GM23338 (cell line): ENCODE measurements around the gene YBX1.
"Not testable (repeated sequence)": the region's sequence is repeated elsewhere in the genome, so short reads cannot be mapped to it uniquely, and the experiment has no call there.

Experiments
- CREB1 ChIP-seq: fragments of 250-450 bp; sonication (Bioruptor Pico); IDR thresholded peaks from 2 replicates; pipeline ENCODE4 v1.5.0; 2020; ENCODE audit warnings: low read depth, mild to moderate bottlenecking, moderate library complexity
- CTCF ChIP-seq, 2 experiments: fragments of 200-600 bp in 1 of 2; sonication (generic) in 1 of 2; conservative IDR thresholded peaks; 2 replicates each; pipeline versions ENCODE4 v1.5.1 to v1.6.1; 2016 to 2017; ENCODE audit warnings: antibody characterized with exemption in 2 of 2, low read depth in 2 of 2, mild to moderate bottlenecking in 2 of 2, moderate library complexity in 1 of 2
- ETS1 ChIP-seq: IDR thresholded peaks from 2 replicates; pipeline ENCODE4 v1.6.1; 2016; ENCODE audit warnings: antibody characterized with exemption
- EZH2 ChIP-seq: fragments of 200-600 bp; sonication (generic); IDR thresholded peaks from one replicate; pipeline ENCODE4 v1.8.0; 2017; ENCODE audit warnings: antibody characterized with exemption, mild to moderate bottlenecking, low read depth; ENCODE audit not compliant: unreplicated experiment
- EZH2phosphoT487 ChIP-seq: fragments of 200-600 bp; sonication (generic); IDR thresholded peaks from one replicate; pipeline ENCODE4 v1.8.1; 2018; ENCODE audit warnings: antibody characterized with exemption; ENCODE audit not compliant: unreplicated experiment
- JUNB ChIP-seq: IDR thresholded peaks from one replicate; pipeline ENCODE4 v1.6.1; 2016; ENCODE audit warnings: antibody characterized with exemption; ENCODE audit not compliant: unreplicated experiment
- NANOG ChIP-seq: IDR thresholded peaks from 2 replicates; pipeline ENCODE4 v1.6.1; 2016; ENCODE audit warnings: antibody characterized with exemption, borderline replicate concordance
- POLR2AphosphoS5 ChIP-seq: IDR thresholded peaks from 2 replicates; pipeline ENCODE4 v1.6.1; 2016; ENCODE audit warnings: antibody characterized with exemption, low read depth
- REST ChIP-seq: IDR thresholded peaks from one replicate; pipeline ENCODE4 v1.6.1; 2018; ENCODE audit warnings: antibody characterized with exemption; ENCODE audit not compliant: unreplicated experiment
- STAT1 ChIP-seq: IDR thresholded peaks from one replicate; pipeline ENCODE4 v1.6.1; 2016; ENCODE audit warnings: antibody characterized with exemption; ENCODE audit not compliant: unreplicated experiment
- ZNF114 ChIP-seq: fragments of 250-450 bp; sonication (Bioruptor Pico); IDR thresholded peaks from 2 replicates; pipeline ENCODE4 v1.5.0; 2020; ENCODE audit warnings: mild to moderate bottlenecking, moderate library complexity
- ZNF331 ChIP-seq: fragments of 250-450 bp; sonication (Bioruptor Pico); IDR thresholded peaks from 2 replicates; pipeline ENCODE4 v1.5.0; 2020; ENCODE audit warnings: low read depth, mild to moderate bottlenecking, moderate library complexity
- ZNF462 ChIP-seq: fragments of 250-450 bp; sonication (Bioruptor Pico); IDR thresholded peaks from 2 replicates; pipeline ENCODE4 v1.5.0; 2020; ENCODE audit warnings: mild to moderate bottlenecking, moderate library complexity

- not testable (repeated sequence) for TF ChIP-seq NANOG; CTCF (conservative IDR thresholded peaks at IDR 0.05; ENCODE audit: low read depth in 2 of 2); REST; POLR2AphosphoS5; EZH2; CREB1 (CRISPR knock-in tag); EZH2phosphoT487; STAT1; ZNF331 (CRISPR knock-in tag); ETS1; ZNF462; JUNB; ZNF114 (CRISPR knock-in tag)
Measured at GRCh38 chr1:42722403-42722802, 40.2 kb downstream of the YBX1 start.
